Stimulated activated CD4-positive, alpha-beta T cell treated with anti-CD3 and anti-CD28 coated beads, Interleukin-12 subunit alpha, Interleukin-12 subunit beta, amount 100 ng/mL, for 4 hours (primary cell): ENCODE results near the gene MPO.

ENCODE experiments used
- DNase-seq: peaks from one replicate; pipeline ENCODE4 v3.0.0-alpha.2; 2020

MPO gene

DNA sequence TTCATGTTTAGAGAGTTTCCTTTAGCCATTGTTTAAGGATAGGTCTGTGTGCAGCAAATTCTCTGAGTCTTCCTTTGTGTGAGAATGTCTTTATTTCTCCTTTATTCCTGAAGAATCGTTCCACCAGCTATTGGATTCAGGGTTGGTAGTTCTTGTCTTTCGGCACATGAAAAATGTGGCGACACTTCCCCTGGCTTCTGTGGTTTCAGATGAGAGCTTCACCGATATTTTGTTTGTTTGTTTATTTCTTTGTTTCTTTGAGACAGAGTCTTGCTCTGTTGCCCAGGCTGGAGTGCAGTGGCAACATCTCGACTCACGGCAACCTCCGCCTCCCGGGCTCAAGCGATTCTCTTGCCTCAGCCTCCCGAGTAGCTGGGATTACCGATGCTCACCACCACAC lies 18.6 kb downstream of the MPO start:
- DNase-seq = no peak

DNA sequence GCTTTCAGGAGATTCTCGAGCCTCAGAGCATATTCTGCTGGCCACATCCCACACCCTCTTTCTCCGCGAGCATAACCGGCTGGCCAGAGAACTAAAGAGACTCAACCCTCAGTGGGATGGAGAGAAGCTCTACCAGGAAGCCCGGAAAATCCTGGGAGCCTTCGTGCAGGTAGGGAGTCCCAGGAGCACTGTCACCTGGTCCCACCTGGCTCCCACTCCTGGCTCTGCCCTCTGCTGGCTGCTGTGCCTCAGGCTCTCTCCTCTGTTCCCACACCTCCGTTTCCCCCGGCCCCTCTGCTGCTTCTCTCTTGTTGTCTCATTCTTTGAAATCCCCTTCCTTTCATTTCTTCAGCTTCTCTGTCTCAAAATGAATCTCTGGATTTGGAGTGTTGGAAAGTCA lies 25.9 kb downstream of the MPO start:
- DNase-seq = no peak

DNA sequence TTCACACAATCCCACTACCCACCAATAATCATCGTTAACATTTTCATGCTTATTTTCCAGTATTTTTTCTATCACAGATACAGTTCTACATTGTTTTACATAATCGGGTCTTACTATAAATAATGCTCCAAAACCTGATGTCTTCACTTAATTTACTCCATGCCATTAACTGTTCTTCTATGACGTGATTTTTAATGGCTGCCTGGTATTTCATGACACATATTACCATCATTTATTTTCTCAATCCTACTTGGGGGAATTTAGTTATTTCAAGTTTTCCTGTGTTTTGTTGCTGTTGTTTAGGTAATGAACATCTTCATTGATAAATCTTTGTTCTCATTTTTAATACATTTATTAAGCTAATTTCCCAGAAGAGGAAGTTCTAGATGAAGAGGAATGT lies 27.7 kb downstream of the MPO start:
- DNase-seq = no peak

DNA sequence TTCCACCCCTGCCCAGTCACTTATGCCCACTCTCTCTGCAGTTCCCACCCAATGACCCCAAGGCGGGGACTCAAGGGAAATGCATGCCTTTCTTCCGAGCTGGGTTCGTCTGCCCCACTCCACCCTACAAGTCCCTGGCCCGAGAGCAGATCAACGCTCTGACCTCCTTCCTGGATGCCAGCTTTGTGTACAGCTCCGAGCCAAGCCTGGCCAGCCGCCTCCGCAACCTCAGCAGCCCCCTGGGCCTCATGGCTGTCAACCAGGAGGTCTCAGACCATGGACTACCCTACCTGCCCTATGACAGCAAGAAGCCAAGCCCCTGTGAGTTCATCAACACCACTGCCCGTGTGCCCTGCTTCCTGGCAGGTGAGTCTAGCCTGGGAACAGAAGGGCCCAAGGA lies 28.6 kb downstream of the MPO start:
- DNase-seq = no peak

DNA sequence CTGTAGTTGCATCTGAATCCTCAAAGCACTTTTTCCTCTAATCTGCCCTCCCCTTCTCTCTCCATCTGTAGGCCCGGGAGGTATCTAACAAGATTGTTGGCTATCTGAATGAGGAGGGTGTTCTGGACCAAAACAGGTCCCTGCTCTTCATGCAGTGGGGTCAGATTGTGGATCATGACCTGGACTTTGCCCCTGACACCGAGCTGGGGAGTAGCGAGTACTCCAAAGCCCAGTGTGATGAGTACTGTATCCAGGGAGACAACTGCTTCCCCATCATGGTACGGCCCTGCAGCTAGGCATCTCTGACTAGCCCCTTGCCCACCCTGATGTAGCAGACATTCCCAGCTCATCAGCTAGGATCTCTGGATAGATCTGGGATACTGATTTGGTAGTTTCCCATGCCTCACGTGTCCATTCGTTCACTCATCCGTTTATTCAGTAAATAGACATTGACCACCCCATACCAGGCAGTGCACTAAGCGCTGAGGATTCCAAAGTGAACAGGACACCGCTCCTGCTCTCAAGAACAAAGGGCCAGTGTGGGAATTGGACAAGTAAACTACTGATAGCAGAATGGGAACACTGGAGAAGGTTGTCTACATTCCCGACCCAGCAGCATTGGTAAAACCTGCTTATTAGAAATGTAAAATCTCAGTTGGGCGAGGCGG lies 30.3 kb downstream of the MPO start:
- no peak for DNase-seq

DNA sequence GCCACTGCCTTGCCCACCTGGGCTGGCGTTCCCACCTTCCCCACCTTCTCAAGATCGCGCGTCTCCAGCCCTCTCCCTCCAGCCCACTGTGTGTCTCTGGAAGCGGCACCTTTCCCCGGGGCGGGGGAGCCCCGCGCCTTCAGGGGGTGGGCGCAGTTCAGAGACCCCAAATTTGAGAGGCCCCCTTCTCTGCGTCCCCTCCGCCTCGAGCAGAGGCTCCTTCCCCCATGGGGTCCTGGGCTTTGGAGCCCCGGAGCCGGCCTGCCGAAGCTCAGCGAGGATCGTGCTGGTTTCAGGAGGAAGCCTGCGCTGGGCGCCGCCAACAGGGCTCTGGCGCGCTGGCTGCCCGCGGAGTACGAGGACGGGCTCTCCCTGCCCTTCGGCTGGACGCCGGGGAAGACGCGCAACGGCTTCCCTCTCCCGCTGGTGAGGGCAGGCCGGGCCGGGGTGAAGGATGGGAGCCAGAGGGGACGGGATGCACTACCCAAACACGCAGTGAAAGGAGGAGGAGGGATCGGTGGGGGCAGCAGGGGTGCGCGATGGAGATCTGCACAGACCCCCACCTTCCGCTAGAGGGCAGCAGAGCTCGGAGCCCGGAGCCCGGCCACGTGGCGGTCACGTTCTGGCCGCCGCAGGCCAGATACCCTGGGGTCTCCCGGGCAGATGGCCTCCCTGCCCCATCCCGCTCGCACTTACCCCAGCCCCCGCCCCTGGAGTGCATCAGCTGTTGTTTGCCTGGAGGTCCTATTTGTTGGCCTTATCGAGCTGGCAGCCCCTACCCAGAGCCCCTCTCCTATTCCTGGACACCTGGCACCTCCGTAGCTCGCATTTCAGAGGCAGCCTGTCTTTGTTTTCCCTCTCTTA lies 31.2 kb downstream of the MPO start:
- peak; percentile 77 for DNase-seq

DNA sequence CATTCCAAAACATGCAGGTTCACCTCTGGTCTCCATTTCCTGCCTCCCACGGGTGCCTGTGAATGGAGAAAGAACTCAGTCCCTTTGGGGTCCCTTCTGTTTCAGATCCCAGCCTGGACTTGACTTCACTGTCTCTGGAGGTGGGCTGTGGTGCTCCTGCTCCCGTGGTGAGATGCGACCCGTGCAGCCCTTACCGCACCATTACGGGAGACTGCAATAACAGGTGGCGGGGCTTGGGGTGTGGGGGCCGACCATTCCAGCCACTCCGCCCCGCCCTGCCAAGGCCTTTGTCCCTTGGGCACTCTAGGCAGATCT lies 31.8 kb downstream of the MPO start:
- no peak for DNase-seq

DNA sequence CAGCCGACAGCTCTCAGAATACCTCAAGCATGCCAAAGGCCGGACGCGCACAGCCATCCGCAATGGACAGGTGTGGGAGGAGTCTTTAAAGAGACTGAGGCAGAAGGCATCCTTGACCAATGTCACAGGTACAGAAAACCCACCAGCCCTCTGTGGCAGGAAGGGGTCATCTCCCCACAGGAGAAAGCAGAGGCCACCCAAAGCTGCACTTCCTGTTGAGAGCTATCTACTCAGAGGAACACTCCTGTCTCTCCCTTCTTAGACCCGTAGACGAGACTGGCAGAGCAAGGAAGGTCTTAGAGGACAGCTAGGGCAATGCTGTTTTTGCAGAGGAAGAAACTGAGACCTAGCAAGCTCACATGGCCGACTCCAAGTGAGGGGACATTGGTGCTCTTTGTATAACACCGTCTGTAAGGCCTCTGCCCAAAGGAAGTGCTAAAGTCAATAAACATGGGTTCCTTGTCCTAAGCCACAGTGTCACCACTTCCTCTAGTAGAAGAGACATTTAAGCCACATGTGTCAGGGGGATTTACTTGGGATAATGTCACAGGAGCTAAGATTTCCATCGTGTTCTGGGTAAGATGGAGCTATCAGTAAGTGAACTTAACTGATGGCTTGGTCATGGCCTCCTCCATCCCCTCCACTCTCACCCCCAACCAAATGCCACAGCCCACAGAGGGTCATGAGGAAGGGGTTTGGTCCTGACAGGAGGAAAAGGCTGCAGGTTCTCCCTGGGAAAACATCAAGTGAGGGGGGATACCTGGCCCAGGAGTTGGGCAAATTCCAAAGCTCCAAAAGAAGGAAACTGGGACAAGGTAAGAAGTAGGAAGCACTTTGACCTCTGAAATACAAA lies 33.0 kb downstream of the MPO start:
- no peak for DNase-seq

DNA sequence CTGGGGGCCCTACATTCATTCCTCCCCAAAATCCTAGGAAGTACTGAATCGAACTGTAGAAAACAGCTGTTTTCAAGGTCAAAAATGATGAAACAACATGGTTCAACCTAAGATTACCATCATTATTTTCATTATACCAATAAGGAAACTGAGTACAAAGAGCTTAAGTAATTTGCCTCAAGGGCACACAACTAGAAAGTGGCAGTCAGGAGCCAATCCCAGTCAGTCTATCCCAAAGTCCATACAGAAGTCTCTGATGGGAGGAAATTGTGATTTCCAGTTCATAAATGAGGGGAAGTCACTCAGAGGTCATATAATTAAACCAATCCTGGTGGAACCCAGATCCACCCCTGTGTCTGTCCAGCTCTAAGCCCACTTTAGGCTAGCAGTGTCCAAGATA lies 34.0 kb downstream of the MPO start:
- DNase-seq = no peak

DNA sequence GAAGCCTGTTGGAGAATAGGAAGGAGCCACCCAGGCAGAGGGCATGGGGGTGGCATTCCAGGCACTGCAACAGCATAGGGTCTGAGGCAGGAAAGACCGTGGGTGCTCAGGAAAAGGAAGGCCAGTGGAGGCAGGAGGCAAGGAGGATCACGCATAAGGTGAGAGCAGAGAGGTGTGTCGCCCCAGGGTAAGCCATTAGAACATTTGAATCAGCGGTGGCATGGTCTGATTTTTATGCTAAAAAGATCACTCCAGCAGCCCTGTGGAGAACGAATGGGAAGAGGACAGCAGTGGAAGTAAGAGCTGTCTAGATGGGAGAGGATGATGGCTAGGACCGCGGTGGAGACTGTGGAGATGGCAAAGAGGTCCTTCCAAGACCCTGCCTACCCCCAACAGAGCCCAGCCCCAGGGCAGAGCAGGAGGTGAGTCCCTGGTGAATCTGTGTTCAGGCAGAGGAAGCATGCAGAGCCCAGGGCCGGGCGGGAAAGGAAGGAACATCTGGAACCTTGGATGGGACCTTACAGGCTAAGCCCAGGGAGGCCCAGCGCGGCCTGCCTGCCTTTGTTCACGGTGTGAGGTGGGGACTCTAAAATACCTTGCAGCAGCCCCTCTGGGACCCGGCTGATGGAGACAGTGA lies 34.5 kb downstream of the MPO start:
- no peak for DNase-seq

DNA sequence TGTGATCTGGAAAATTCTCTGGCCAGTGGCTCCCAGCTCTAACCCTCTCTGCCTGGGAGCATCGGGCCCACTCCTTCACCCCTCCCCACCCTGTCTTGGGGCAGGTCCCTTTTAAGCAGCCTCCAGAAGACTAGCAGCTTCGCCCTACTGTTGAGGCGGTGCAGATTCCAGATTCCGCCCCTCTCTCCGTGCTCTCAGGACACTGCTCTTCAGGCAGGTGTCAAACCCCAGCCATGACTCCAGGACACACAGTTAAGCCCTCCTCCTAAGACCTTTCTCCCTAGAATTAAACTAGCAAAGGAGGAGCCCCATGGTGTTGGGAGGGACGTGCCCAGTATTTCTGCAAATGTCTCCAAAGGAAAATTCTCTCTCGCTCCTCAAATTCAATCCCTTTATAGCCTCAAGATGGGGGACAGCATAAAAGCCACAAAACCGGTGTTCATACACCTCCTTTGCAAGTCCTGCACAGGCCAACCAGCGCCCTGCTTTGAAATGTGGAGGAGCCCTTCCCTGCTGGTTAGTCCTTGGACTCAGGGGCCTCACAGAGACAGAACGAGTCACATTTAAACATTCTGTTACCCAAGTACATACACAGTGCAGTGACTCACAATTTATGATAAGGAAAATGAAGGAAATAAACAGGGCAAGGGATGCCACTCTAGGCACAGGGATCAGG lies 35.2 kb downstream of the MPO start:
- DNase-seq = no peak

DNA sequence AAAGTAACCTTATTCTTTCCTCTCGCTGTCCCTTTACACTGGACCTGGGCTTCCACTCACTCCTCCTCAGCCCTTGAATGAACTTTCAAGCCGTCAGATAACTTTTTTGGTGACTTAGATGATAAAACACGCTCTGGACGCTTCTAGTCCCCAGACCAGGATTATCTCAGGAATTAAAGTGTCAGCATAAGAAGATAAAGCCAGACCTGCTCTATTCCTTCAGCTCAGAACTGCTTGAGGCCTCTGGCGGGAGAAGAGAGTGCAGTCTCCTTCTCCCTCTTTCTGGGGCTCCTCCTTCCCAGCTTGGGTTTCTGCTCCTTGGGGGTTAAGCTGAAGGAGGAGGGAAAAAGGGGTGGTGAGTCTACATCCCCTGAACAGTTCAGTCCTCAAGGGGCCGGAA lies 35.8 kb downstream of the MPO start:
- no peak for DNase-seq

DNA sequence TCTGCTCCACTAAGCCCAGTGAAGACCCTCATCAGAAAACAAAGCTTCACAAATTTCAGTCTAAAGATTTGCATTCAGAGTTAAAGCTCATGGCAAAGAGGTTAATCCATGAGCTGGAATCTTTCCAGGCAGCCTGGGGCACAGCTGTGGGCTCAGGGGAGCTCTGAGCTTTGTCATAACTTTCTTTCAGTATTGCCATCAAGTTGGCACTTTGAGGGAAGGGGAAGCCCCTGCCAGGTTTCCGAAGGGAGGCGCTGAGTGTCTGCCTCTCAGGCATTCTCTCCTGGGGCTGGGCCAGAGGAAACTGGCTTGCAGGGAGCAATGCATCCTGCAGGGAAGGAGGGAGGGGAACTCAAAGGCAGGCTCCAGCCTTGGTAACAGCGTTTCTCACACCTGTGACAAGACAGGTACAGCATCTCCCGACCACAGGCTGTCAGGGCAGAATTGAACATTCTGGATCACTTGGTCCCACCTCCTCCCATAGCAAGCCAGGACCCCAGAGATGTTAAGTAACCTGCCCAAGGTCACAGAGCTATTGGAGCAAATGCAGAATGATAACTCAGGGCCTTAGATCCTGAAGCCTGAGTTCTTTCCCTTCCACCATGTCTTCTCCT lies 38.5 kb downstream of the MPO start:
- no peak for DNase-seq

DNA sequence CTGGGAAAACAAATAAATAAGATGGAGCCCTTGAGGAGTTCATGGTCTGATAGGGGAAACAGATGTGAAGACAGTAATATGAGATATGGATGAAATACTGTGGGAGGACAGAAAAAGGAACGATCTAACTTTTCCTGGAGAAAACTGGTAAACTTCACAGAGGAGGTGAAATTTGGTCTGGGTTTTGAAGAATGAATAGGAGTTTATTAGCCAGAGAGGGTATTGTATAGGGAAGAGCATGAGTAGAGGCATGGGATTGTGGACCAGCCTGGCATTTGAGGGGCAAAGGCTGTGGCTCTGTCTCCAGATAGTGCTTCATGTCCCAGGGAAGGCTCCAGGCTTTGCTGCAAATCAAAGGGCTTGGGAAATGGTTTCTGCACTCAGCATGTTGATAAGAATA lies 40.7 kb downstream of the MPO start:
- DNase-seq = no peak

DNA sequence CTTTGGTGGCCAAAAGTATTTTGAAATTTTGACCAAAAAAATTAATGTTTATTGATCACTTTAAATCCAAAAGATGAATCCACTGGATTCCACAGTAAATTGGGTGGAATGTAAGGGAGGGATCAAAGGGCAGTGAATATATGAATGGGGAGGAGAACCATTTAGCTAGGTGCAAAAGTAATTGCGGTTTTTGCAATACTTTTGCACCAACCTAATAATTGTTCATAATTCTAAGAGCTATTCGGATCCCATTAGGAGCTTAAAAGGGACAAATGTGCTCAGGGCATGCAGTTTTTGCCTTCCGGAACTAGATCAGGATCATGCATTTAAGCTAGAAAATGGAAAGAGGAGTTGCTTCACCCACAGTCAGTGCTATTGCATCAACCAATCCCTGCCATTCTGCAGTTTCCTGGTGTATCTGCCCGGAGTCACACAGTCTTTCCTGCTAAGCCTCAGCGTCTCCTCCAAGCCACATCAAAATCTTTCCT lies 42.5 kb downstream of the MPO start, which contains the start of gene LPO:
Gene LPO, plus strand, starts transcription at position 438 of the 488 bp plus-strand sequence. CDS start 4,396 bp downstream, outside the sequence.
- DNase-seq = no peak

DNA sequence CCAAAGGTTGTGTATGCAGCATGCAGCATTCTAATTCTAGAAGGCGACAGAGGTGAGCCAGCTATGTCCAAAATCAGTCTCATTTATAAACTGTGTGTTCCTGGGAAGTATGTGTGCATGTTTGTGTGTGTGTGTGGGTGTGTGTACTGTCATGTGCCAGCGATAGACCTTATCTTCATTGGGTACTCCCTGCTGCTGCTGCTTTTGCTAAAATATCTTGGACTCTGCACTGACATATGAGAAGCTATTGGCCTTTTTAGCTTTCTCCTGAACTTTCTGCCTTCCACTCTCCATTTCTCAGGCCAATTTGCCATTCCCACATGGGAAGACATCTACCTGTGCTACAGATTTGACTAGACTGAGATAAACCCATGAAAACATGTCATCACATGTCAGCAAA lies 44.3 kb downstream of the MPO start:
- no peak for DNase-seq

DNA sequence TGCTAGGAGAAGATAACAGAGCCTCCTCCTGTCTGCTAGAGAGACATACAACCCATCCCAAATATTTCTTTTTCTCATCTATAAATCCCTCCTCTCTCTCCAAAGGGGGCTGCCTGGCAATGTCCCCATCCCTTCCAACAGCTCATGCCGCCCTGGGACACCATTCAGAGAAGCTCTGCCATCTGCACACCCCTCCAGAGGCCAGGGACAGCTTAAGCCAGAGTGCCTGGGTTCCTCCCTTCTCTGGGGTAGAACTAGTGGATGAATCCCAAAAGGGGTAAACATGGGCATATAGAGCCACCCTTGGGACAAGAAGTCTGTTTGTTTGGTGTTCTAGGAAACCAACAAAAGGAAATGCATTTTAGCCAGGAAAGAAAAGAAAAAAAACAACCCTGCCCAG lies 44.9 kb downstream of the MPO start:
- DNase-seq = no peak

DNA sequence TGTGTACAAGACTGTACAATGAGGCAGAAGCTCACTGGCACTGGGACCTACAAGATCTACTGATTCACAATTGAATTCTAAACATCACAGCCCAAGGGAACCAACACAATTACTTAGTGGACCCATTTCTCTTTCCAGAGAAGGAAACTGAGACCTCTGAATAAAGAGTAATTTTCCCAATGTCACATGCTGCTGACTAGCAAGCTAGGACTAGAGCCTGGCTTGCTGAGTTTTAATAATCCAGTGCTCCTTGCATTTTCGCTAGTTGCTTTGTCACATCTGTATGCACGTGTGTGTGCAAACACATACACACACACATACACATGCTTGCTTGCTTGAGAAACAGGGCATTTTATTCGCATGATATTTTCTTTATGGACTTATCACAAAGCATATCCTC lies 46.2 kb downstream of the MPO start:
- no peak for DNase-seq

DNA sequence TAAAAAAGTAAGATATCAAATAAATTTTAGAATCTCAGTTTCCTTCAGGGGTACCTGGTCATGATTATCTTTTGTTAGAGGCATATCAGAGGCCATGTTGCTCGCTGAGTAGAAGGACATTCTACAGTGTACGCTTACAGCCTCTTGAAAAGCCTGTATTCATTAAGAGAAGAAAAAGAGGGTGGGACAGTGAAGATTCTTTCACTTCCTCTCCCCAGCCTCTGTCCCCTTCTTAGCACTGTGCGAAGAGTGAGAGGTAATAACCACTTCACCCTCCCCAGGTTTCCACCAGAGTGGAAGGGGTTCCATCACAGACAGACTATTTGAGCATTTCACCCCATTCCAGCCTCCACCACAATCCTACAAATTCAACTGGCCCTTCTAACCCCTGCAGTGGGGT lies 47.2 kb downstream of the MPO start:
- DNase-seq = no peak

DNA sequence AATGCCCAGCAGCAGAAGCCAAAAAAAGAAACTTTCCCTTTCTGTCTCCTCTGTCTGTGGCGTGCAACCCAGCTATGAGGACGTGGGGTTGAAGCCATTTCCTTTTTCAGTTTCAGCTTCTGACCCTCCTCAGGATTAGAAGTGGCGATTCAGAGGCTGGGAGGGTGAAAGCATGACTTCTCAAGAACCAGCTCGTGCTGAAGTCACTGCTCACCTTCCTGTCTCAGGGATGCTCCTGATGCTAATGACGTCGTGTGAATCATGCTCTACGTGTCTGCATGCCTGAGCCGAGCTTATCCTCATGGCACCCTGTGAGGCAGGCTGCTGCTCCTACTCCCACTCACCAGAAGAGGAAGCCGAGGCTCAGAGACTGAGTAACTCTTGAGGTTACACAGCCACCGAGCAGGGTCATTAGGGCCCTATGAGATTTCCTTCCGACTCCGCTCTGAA lies 48.0 kb downstream of the MPO start:
- no peak for DNase-seq

DNA sequence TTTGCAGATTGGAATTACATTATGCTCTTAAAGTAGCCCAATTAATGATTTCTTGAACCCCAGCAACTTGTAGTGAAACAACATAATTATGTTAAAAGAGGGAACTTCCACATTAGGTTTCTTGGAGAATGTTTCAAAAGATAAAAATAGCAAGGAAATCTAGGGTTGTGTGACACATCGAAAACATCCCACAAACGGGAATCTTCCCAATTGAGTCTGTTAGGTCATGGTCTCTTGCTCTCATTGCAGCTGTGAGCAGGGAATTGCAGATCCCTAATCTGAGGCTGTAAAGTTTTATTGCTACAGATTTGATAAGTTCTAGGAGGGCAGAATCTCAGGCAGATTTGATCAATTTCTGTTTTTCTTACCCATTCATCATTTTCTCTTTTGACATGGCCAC lies 49.1 kb downstream of the MPO start:
- DNase-seq = no peak

DNA sequence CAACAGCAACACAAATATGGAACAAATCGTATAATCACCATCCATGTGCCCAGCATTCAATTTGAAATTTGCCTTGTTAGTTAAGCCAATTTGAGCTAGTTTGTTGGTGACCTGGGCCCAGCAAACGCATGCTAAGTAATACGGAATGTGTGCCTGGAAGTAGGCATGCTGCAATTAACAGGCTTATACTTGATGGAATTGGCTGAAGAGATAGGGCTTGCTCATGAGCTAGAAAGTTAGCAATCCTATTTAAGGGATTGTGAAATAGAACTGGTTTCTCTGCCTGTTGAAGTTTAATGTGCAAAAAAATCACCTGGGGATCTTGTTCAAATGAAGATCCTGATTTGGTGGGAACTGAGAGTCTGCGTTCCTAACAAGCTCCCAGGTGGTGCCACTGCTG lies 50.9 kb downstream of the MPO start:
- DNase-seq = no peak
